ENCODE measurements around the gene BANF1.

Gene BANF1

DNA sequence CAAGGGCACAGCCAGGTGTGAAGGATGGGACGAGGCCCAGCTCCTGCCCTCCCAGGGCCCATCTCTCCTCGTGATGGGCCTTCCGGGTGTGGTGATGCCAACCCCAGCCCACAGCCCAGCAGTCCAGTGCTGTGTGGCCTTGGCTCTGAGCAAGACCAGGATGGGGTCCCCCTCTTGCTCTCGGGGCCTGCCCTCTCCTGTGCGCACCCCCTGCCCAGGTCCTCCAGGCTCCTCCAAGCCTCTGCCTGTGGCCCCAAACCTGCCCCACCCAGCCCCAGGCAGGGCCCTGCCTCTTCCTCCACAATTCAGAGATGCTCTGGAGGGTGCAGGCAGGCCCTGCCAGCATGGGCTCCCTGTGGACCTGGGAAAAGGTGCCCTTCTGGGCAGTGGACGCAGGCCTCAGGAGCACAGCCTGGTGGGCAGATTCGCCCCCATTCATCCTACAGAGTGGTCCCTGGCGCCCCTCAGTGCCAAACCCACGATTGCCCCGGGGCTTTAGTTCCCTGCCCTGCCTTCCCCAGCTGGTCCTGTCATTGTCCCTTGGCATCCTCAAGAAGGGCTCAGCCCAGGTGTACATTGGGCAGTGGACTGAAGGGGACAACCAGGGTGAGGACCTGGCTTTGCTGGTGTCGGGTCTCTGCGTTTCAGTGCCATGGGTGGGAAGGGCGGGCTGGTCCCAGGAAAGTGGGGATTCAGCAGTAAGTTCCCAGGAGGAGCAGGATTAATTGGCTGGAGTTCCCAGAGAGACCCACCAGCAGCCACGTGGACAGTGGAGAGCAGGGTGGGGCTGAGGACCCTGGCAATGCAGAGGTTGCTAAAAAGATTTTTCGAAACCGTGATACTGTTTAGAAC lies 20.1 kb upstream of the BANF1 start:
- no peak overlapping the region for H3K4me3 ChIP-seq (ENCODE audit: low read depth, low read length)
- H3K9me3 ChIP-seq (ENCODE audit: severe bottlenecking): no peaks in the 10 kb centered on the region
- no peak for DNase-seq
- H3K27ac ChIP-seq: no peak overlapping the region
- no peaks in the 10 kb centered on the region for H3K27me3 ChIP-seq (ENCODE audit: insufficient read depth, low read depth, severe bottlenecking)
- H3K36me3 ChIP-seq: peaks cover 20% of the 10 kb centered on the region
- TF ChIP-seq, protein P1, sequence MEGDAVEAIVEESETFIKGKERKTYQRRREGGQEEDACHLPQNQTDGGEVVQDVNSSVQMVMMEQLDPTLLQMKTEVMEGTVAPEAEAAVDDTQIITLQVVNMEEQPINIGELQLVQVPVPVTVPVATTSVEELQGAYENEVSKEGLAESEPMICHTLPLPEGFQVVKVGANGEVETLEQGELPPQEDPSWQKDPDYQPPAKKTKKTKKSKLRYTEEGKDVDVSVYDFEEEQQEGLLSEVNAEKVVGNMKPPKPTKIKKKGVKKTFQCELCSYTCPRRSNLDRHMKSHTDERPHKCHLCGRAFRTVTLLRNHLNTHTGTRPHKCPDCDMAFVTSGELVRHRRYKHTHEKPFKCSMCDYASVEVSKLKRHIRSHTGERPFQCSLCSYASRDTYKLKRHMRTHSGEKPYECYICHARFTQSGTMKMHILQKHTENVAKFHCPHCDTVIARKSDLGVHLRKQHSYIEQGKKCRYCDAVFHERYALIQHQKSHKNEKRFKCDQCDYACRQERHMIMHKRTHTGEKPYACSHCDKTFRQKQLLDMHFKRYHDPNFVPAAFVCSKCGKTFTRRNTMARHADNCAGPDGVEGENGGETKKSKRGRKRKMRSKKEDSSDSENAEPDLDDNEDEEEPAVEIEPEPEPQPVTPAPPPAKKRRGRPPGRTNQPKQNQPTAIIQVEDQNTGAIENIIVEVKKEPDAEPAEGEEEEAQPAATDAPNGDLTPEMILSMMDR (IDR thresholded peaks at IDR 0.05; ENCODE audit: low read depth, low read length): no peak

DNA sequence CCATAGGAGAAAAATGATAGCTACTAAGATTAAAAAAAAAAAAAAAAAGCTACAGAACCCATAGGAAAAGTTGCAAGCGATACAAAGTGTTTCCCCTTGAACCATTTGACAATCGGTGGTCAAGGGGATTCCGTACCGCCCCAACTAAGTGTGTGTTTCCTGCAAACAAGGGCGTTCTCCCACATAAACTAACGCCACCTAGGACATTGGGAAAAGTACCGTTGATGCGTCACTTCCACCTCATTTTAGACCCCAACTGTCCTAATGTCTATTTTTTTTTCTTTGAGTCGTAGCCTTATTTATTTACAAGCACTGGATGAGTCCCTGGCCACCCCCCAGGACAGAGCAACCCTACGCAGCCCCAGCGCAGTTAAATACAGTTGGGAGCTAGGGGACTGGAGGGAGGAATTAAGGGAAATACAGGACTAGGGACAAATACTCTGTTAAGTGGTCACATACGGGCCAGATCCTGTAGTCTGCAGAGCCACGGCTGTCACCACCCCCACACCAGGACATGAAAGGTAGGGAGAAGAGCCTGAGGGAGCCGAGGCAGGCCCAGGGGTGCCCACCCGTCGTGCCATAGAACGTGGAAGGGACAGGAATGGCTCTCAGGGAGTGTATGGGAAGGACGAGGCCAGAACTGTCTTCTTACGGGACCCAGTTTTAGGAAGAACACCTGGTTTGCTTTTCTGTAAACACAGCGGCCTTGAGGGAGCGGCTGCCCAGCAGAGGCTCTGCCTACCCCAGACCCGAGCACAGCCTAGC lies 19.3 kb upstream of the BANF1 start:
- no peaks in the 10 kb centered on the region for H3K27me3 ChIP-seq (ENCODE audit: insufficient read depth, low read depth, severe bottlenecking)
- TF ChIP-seq, protein P1 (IDR thresholded peaks at IDR 0.05; ENCODE audit: low read depth, low read length): no peak
- no peak overlapping the region for H3K4me3 ChIP-seq (ENCODE audit: low read depth, low read length)
- no peaks in the 10 kb centered on the region for H3K9me3 ChIP-seq (ENCODE audit: severe bottlenecking)
- no peak overlapping the region for H3K27ac ChIP-seq
- DNase-seq: no peak
- H3K36me3 ChIP-seq: peaks cover 12% of the 10 kb centered on the region

GRCh38 chr11:65983589-65983987 lies 18.7 kb upstream of the BANF1 start:
- no peak for DNase-seq
- no peak overlapping the region for H3K27ac ChIP-seq
- no peak overlapping the region for H3K4me3 ChIP-seq (ENCODE audit: low read depth, low read length)
- TF ChIP-seq, protein P1 (IDR thresholded peaks at IDR 0.05; ENCODE audit: low read depth, low read length): no peak
- H3K27me3 ChIP-seq (ENCODE audit: insufficient read depth, low read depth, severe bottlenecking): no peaks in the 10 kb centered on the region
- peaks cover 6% of the 10 kb centered on the region for H3K36me3 ChIP-seq
- no peaks in the 10 kb centered on the region for H3K9me3 ChIP-seq (ENCODE audit: severe bottlenecking)

- no peak overlapping the region for H3K27ac ChIP-seq
- no peaks in the 10 kb centered on the region for H3K27me3 ChIP-seq (ENCODE audit: insufficient read depth, low read depth, severe bottlenecking)
- no peak for DNase-seq
- H3K36me3 ChIP-seq: peaks cover 7% of the 10 kb centered on the region
- no peaks in the 10 kb centered on the region for H3K9me3 ChIP-seq (ENCODE audit: severe bottlenecking)
- H3K4me3 ChIP-seq (ENCODE audit: low read depth, low read length): no peak overlapping the region
- TF ChIP-seq, protein P1 (IDR thresholded peaks at IDR 0.05; ENCODE audit: low read depth, low read length): no peak
Measured at GRCh38 chr11:65987336-65987735, 15.0 kb upstream of the BANF1 start.

GRCh38 chr11:65988791-65989592 lies 13.3 kb upstream of the BANF1 start:
- no peak overlapping the region for H3K27ac ChIP-seq

More at GRCh38 chr11:65988791-65989592, 13.3 kb upstream of the BANF1 start:
- Histone ChIP-seq H3K4me3 (ENCODE audit: low read depth, low read length) (no peak overlapping the region), H3K9me3 (ENCODE audit: severe bottlenecking) (no peaks in the 10 kb centered on the region), H3K36me3 (peaks cover 7% of the 10 kb centered on the region), H3K27me3 (ENCODE audit: insufficient read depth, low read depth, severe bottlenecking) (no peaks in the 10 kb centered on the region)
- TF ChIP-seq, protein P1 (IDR thresholded peaks at IDR 0.05; ENCODE audit: low read depth, low read length): peak; percentile 87
- peak; percentile 91 for DNase-seq

All from WERI-Rb-1 (cell line).